Right cardiac atrium (tissue), 5 donors: ENCODE data around the gene DSCAML1. TPM values are rescaled to one million over a fixed set of nuclear protein-coding genes. Genes with fewer than 3 reads are reported as not detected.

Source experiments
- ATAC-seq, 2 donors: fragments of 200-7000 bp; cut with Tn5 transposase; one replicate each; pipeline versions ENCODE4 v1.8.0 to v1.9.1; 2020; ENCODE audit warnings: moderate library complexity in 2 of 2, mild to moderate bottlenecking in 1 of 2
- DNase-seq, 3 donors: peaks; one replicate each; pipeline ENCODE4 v3.0.0-alpha.2; 2020
- H3K27ac ChIP-seq: one replicate; pipeline ENCODE4 v1.5.1; 2013; ENCODE audit warnings: mild to moderate bottlenecking, low read length, control low read depth, moderate library complexity
- H3K27me3 ChIP-seq: one replicate; pipeline ENCODE4 v1.6.1; 2013; ENCODE audit not compliant: control insufficient read depth, insufficient read depth
- H3K4me1 ChIP-seq: one replicate; pipeline ENCODE4 v1.6.1; 2013; ENCODE audit warnings: low read length; ENCODE audit not compliant: control insufficient read depth, insufficient read depth
- H3K4me3 ChIP-seq: one replicate; pipeline ENCODE4 v1.5.1; 2013; ENCODE audit warnings: low read length, control low read depth
- H3K9me3 ChIP-seq: one replicate; pipeline ENCODE4 v1.6.1; 2013; ENCODE audit warnings: low read length; ENCODE audit not compliant: control insufficient read depth
- WGBS: extraction: QIAGEN DNeasy Blood & Tissue Kit; methylation state at CpG from one replicate; pipeline ENCODE4 v1.1.7; 2013; 5-methylcytosine and 5-hydroxymethylcytosine counted together
- intact Hi-C, 4 donors: fragments of 100-400 bp; cut with DNase I; formaldehyde crosslinking; loops; one replicate each; pipeline versions ENCODE4 v1.11.0 to v1.14.0; 2022 to 2023
- polyA plus RNA-seq: library from polyadenylated mRNA; stranded (reverse); fragments of 200-250 nt; gene quantifications from one replicate; pipeline ENCODE4 v1.2.3, GENCODE V29; 2013
- total RNA-seq, 4 donors: library from RNA; stranded (reverse); fragmentation: NEBNext Ultra II Directional; extraction: Animal tissue kit (Norgen Biotek cat#: 25700); gene quantifications; one replicate each; pipeline ENCODE4 v1.2.1, GENCODE V29; 2021
- donor health status: healthy with polysubstance abuse.
- donor health status: DM: no; HTN: yes; CAD: no.
- donor health status: DM: no; HTN: no; CAD: no.
- donor health status: DM: no; HTN: yes; CAD: no; lungs with severe emphysema.
- donor health status: DM: yes; HTN: yes; CAD: no.

The DSCAML1 gene
- total and polyA plus RNA-seq, 5 donors = 0.45 to 1.4 (median 0.96) TPM

DNA sequence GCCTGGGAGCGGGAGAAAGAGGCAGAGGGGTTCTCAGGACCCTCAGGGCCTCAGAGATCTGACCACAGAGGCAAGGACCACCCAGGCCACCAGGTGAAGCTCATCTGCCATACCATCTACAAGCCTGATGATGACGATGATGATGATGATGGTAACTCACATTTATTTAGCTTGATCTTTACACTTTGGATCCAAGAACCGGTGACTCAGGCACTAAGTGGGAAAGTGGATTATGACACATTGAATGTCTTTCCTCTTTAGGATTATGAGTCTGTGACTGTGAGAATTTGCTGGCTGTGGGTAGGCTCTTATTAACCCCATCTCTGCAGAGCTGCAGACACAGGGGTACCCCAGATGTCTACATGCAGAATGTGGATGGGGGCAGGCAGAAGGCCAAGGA is 110.3 kb downstream of the DSCAML1 start:
- H3K4me3 ChIP-seq = no peak overlapping the region
- no peak for DNase-seq
- intact Hi-C loops = loop anchor here in 1 of 4 donors (10.0 kb wide), 1 partner anchor 152 kb away; no protein-coding TSS in a partner anchor
- no peak for ATAC-seq
- H3K27me3 ChIP-seq = no peaks in the 10 kb centered on the region
- no peak overlapping the region for H3K27ac ChIP-seq
- 90% methylated on average over 3 of the region's 3 CpGs for WGBS
- H3K9me3 ChIP-seq = no peaks in the 10 kb centered on the region
- peaks cover 3% of the 10 kb centered on the region for H3K4me1 ChIP-seq

DNA sequence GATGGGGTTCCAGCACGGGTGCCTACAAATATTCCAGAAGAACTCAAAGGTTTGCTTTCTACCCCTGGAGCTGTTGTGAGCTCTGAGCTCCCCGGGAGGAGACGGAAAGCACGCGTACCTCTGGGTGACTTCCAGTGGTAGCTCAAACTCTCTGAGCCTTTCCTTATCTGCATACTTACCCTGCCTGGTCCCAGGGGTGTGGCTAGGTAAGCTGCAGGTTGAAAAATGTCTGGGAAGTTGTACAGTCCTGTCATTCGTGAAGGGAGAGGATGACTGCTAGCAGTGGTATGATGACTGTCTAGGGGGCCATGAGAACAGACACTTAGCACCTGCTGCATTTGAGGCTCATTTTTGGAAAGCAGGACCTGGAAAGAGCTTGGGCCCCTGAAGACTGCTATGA is 111.5 kb downstream of the DSCAML1 start:
- DNase-seq (no peak), ATAC-seq (no peak)
- Histone ChIP-seq H3K27me3 (no peaks in the 10 kb centered on the region), H3K27ac (no peak overlapping the region), H3K4me1 (peaks cover 3% of the 10 kb centered on the region), H3K4me3 (no peak overlapping the region), H3K9me3 (no peaks in the 10 kb centered on the region)
- intact Hi-C loops = loop anchor here in 1 of 4 donors (10.0 kb wide), 1 partner anchor 151 kb away; no protein-coding TSS in a partner anchor
- 91% methylated on average over 6 of the region's 6 CpGs for WGBS

DNA sequence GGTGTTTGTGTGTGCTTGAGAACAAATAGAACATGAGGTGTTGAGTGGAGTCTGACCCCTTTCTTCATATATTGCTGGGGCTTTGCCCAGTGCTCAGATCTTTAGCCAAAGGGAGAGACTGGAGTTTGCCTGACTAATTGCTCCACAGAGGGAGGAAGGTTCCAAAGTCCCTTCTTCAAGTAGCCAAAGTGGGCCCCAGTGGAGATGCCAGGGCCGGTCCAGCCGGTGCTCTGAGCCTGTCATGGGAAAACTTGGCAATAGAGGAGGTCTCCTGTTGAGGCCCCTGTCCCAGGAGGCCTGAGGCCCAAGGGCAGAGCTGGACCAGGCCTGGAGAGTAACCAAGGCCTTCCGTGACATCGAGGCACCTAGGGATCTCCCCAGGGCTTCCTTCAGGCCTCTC is 112.3 kb downstream of the DSCAML1 start:
- H3K27ac ChIP-seq = no peak overlapping the region
- no peaks in the 10 kb centered on the region for H3K4me1 ChIP-seq
- DNase-seq (no peak), ATAC-seq (no peak)
- WGBS = 70% methylated on average over 4 of the region's 4 CpGs
- H3K4me3 ChIP-seq = no peak overlapping the region
- intact Hi-C loops = loop anchor here in 1 of 4 donors (10.0 kb wide), 1 partner anchor 150 kb away; no protein-coding TSS in a partner anchor
- H3K27me3 ChIP-seq = no peaks in the 10 kb centered on the region
- no peaks in the 10 kb centered on the region for H3K9me3 ChIP-seq

DNA sequence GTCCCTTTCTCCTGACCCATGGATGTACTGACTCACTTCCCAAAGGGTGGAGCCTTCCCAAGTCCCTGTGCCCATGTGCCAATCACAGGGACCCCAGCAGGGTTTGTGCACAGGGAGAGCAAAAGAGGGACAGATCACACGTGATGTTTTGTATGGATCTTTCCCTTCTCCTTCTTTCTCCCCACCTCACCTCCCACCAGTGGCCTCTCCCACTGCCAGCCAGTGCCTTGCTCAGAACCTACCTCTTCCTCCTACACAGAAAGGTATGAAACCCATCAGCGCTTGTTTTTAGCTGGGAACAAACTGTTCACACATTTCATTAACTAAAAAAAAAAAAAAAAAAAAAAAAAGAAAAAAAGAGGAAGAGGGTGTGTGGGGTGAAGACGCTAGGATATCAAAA is 112.9 kb downstream of the DSCAML1 start:
- intact Hi-C loops = loop anchor here in 1 of 4 donors (10.0 kb wide), 1 partner anchor 149 kb away; no protein-coding TSS in a partner anchor

DNA sequence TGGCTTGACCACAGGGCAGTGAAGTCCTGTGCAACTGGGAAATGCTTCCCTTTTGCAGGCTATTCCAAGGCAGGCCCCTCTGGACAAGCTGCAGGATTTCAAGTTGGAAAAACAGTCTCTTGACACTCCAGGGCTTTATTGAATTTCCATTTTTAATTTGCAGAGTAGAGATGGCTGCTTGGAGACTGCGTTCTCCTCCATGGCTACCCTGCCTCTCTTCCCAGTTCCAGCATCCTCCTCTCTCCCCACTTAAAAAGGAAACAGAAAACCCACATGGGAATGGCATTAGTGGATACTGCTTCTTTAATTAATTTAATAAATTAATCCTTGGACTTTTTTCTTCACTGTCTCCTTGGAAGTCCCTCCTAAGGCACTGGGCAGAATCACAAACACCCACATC is 115.6 kb downstream of the DSCAML1 start:
- intact Hi-C loops = loop anchor here in 1 of 4 donors (10.0 kb wide), 1 partner anchor 147 kb away; no protein-coding TSS in a partner anchor
- Histone ChIP-seq H3K4me3 (no peak overlapping the region), H3K27ac (no peak overlapping the region), H3K9me3 (no peaks in the 10 kb centered on the region), H3K27me3 (no peaks in the 10 kb centered on the region), H3K4me1 (peaks cover 4% of the 10 kb centered on the region)
- DNase-seq = no peak
- 84% methylated on average over 1 of the region's 1 CpG for WGBS
- ATAC-seq = no peak

More for the DNA sequence above, 112.9 kb downstream of the DSCAML1 start:
- Histone ChIP-seq H3K4me3 (no peak overlapping the region), H3K27ac (no peak overlapping the region), H3K27me3 (no peaks in the 10 kb centered on the region), H3K9me3 (no peaks in the 10 kb centered on the region), H3K4me1 (peaks cover 2% of the 10 kb centered on the region)
- ATAC-seq (no peak), DNase-seq (no peak)
- WGBS = 79% methylated on average over 3 of the region's 3 CpGs

DNA sequence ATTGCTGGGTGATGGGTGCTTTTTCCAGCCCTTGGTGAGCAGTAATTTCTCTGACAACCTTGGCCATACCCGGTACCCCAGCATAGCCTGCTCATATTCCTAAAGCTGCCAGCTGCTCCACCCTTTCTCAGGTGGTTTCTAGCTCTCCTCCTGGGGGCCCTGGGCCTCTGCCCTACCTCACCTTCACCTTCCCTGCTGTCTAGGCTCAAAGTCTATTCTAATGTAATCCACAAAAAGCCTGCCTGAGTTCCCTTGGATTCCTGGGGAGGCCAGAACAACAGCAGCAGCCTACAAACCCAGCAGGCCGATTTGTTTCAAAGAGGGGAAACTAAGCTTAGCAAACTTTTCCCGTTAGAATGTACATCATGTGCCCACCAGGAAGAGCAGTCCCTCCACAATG is 117.6 kb downstream of the DSCAML1 start:
- intact Hi-C loops = no loop called here
- 73% methylated on average over 3 of the region's 3 CpGs for WGBS
- ATAC-seq (no peak), DNase-seq (no peak)
- Histone ChIP-seq H3K4me1 (peaks cover 4% of the 10 kb centered on the region), H3K27ac (no peak overlapping the region), H3K4me3 (no peak overlapping the region), H3K9me3 (no peaks in the 10 kb centered on the region), H3K27me3 (no peaks in the 10 kb centered on the region)

DNA sequence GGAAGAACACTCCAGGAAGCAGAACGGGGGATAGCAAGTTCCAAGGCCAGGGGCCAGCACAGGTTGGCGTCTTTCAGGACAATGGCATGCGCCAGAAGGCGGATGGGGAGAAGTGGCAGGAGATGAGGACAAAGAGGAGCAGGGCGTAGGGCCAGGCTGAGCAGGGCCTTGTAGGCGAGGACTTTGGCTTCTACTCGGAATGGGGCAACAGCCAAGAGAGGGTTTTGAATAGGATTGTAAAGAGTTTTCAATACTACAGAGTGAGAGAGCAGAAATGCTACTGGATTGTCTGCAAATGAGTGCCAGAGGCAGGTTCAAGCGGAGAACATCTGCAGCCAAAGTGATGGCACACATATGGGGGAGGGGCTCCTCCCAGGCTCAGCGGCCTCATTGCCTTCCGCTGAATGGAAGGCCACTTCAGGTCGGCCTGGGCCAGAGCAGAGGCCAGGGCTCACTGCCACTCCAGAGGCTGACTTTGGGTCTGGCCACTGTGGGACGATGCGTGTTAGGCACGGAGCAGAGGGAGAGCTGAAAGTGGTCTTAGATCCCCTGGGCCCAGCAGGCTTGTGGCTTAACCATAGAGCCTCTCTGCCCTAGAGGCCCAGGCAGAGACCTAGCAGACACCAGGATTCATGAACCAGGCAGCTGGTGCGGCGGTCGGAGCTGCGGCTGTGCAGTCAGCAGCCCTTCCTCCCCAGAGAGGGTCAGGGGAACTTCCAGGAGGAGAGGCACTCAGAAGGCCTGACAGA is 118.2 kb downstream of the DSCAML1 start:
- peaks cover 4% of the 10 kb centered on the region for H3K4me1 ChIP-seq
- 85% methylated on average over 18 of the region's 18 CpGs for WGBS
- H3K4me3 ChIP-seq = no peak overlapping the region
- no peaks in the 10 kb centered on the region for H3K9me3 ChIP-seq
- H3K27me3 ChIP-seq = no peaks in the 10 kb centered on the region
- ATAC-seq (peak; percentile 12 to 40), DNase-seq (no peak)
- intact Hi-C loops = no loop called here
- no peak overlapping the region for H3K27ac ChIP-seq

DNA sequence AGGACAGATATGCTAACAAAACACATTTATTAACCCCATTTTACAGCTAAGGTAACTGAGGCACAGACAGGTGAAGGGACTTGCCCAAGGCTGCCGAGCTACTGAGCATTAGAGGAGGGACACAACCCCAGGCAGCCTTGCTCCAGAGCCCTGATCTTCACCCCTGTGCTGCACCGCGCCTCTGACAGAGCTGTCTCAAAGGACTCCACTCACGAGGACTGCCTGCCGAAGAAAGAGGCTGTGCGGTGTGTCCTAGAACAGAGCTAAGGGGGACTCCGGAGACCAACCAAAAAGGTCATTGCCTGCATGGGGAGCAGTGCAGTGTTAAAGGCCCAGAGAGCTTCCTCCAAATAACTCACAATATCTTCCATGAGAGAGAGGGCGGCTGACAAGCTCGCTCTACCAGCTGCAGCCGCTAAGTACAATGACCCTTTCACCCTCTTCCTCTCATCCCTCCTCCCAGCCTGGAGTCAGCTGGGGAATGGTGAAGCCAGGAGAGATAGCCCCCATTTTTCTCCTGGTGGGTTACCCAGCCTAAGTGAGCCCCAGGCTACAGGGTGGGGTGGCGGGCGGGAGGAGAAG is 119.2 kb downstream of the DSCAML1 start:
- H3K9me3 ChIP-seq = no peaks in the 10 kb centered on the region
- no peak overlapping the region for H3K4me3 ChIP-seq
- no peak overlapping the region for H3K27ac ChIP-seq
- ATAC-seq = no peak
- H3K4me1 ChIP-seq = peaks cover 4% of the 10 kb centered on the region
- DNase-seq = no peak
- no peaks in the 10 kb centered on the region for H3K27me3 ChIP-seq
- 80% methylated on average over 12 of the region's 12 CpGs for WGBS
- intact Hi-C loops = no loop called here

DNA sequence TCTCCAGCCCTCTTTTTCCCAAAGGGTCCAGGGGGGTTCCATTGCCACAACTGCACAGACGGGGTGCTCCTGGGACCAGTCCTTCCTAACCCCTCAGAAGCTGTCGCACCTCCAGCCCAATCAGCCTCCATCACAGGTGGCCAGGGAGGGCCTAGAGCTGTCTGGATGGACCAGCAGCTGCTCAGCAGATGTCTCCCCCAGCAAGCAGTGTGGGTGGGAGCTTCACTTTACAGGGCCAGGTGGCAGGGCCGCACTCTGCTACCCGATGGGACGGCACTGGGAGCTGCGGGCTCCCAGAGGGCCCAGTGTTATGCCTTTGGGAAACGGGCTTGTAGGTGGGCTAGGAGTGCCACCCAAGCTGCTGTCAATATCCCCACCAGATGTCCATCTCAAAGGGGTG is 120.5 kb downstream of the DSCAML1 start:
- ATAC-seq (no peak), DNase-seq (no peak)
- H3K4me3 ChIP-seq = no peak overlapping the region
- intact Hi-C loops = no loop called here
- no peaks in the 10 kb centered on the region for H3K27me3 ChIP-seq
- no peaks in the 10 kb centered on the region for H3K9me3 ChIP-seq
- H3K4me1 ChIP-seq = peaks cover 4% of the 10 kb centered on the region
- H3K27ac ChIP-seq = no peak overlapping the region
- 96% methylated on average over 7 of the region's 7 CpGs for WGBS

DNA sequence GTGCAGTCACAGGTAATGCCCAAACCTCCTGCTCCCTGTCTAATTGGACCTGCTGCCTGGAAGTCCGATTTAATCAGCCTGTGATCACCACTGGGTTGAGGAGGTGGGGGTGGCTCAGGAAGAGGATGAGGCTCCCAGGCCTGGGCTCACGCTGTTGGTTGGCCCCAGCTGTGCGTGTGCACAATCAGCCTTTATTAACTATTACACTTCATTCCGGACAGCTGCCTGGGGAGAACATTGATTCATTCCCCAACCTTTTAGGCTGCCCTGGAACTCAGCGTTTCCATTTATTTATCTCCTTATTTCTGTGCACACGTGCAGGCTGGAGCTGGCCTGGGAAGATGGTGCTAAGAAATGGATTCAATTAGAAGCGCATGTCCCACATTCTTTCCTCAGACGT is 123.4 kb downstream of the DSCAML1 start:
- WGBS = 70% methylated on average over 8 of the region's 8 CpGs
- intact Hi-C loops = no loop called here
- Histone ChIP-seq H3K27me3 (no peaks in the 10 kb centered on the region), H3K27ac (no peak overlapping the region), H3K4me1 (no peaks in the 10 kb centered on the region), H3K4me3 (no peak overlapping the region), H3K9me3 (no peaks in the 10 kb centered on the region)
- no peak for DNase-seq
- no peak for ATAC-seq

DNA sequence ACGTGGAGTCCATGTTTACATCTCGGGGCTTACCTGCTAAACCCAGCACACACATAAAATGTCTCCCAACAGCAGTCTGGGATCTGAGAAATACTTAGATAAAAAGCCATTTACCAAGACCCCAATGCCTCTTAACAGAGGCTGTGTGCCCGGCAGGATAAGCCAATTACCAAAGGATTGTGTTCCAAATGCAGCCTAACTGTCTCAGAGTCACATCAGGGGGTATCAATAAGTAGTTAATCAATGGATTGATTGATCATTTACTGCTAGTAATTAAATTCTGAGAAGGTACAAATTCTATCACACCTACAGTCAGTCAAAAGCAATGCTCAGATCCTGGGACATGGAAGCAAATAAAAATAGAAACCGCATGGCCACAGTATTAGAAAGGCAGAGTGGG is 125.6 kb downstream of the DSCAML1 start:
- no peak for DNase-seq
- no peaks in the 10 kb centered on the region for H3K9me3 ChIP-seq
- no peak for ATAC-seq
- 88% methylated on average over 4 of the region's 4 CpGs for WGBS
- no peak overlapping the region for H3K4me3 ChIP-seq
- H3K4me1 ChIP-seq = no peaks in the 10 kb centered on the region
- no peaks in the 10 kb centered on the region for H3K27me3 ChIP-seq
- H3K27ac ChIP-seq = no peak overlapping the region
- intact Hi-C loops = no loop called here
